Neural cell (in vitro differentiated cells): ENCODE results near the gene BPI. TPM values are rescaled to one million over a fixed set of nuclear protein-coding genes. Genes with fewer than 3 reads are reported as not detected.

ENCODE experiments used
- H2AFZ ChIP-seq: fragments of 200-600, 300-800 bp; sonication (generic), shearing (Covaris generic); 2 replicates; pipeline ENCODE4 v1.6.0; 2014; ENCODE audit warnings: low read depth, mild to moderate bottlenecking, antibody characterized with exemption, low read length, moderate library complexity
- H3F3A ChIP-seq: fragments of 200-600 bp; shearing (Covaris generic); 2 replicates; pipeline ENCODE4 v1.6.1; 2016; ENCODE audit warnings: mild to moderate bottlenecking, moderate library complexity, mixed read lengths, antibody characterized with exemption, low read length; ENCODE audit not compliant: insufficient read depth, poor library complexity, severe bottlenecking
- H3K27ac ChIP-seq: fragments of 200-600, 300-800 bp; sonication (generic), shearing (Covaris generic); 2 replicates; pipeline ENCODE4 v1.5.1; 2014; ENCODE audit warnings: mild to moderate bottlenecking, low read length, moderate library complexity
- H3K27me3 ChIP-seq: fragments of 300-800, 200-600 bp; sonication (generic), shearing (Covaris generic); 2 replicates; pipeline ENCODE4 v1.6.0; 2014; ENCODE audit warnings: mild to moderate bottlenecking, low read depth, low read length, moderate library complexity; ENCODE audit not compliant: insufficient read depth
- H3K36me3 ChIP-seq: fragments of 300-800, 200-600 bp; sonication (generic), shearing (Covaris generic); 2 replicates; pipeline ENCODE4 v1.5.1; 2014; ENCODE audit warnings: mild to moderate bottlenecking, antibody characterized with exemption, low read length, moderate library complexity; ENCODE audit not compliant: insufficient read depth
- H3K4me2 ChIP-seq: fragments of 300-800, 200-600 bp; sonication (generic), shearing (Covaris generic); 2 replicates; pipeline ENCODE4 v1.6.0; 2014; ENCODE audit warnings: mild to moderate bottlenecking, low read length
- H3K4me3 ChIP-seq: fragments of 300-800, 200-600 bp; sonication (generic), shearing (Covaris generic); 2 replicates; pipeline ENCODE4 v1.5.1; 2014; ENCODE audit warnings: mild to moderate bottlenecking, low read length, moderate library complexity
- H3K79me2 ChIP-seq: fragments of 200-600 bp; shearing (Covaris generic); replicated peaks from 2 replicates; pipeline ENCODE4 v1.6.0; 2014; ENCODE audit warnings: mild to moderate bottlenecking, low read length, moderate library complexity; ENCODE audit not compliant: insufficient read depth
- H3K9ac ChIP-seq: fragments of 300-800, 200-600 bp; sonication (generic), shearing (Covaris generic); 2 replicates; pipeline ENCODE4 v1.6.1; 2016; ENCODE audit warnings: mild to moderate bottlenecking, low read length, mixed read lengths
- H3K9me2 ChIP-seq: fragments of 200-600 bp; shearing (Covaris generic); 2 replicates; pipeline ENCODE4 v1.6.1; 2016; ENCODE audit warnings: mild to moderate bottlenecking, low read length, mixed read lengths; ENCODE audit not compliant: insufficient read depth
- H3K9me3 ChIP-seq: fragments of 200-600, 300-800 bp; sonication (generic), shearing (Covaris generic); 2 replicates; pipeline ENCODE4 v1.6.1; 2016; ENCODE audit warnings: mild to moderate bottlenecking, mixed run types, low read length, moderate library complexity, mixed read lengths
- H4K20me1 ChIP-seq: fragments of 200-600 bp; shearing (Covaris generic); 2 replicates; pipeline ENCODE4 v1.6.1; 2016; ENCODE audit warnings: mild to moderate bottlenecking, mixed run types; ENCODE audit not compliant: insufficient read depth
- CTCF ChIP-seq: fragments of 450-650 bp; IDR thresholded peaks from 2 replicates; pipeline ENCODE4 v1.5.1; 2014; ENCODE audit warnings: antibody characterized with exemption, mild to moderate bottlenecking, moderate library complexity; ENCODE audit not compliant: poor library complexity, severe bottlenecking
- EP300 ChIP-seq: fragments of 450-650 bp; conservative IDR thresholded peaks from 2 replicates; pipeline ENCODE4 v1.6.1; 2014; ENCODE audit warnings: antibody characterized with exemption, mild to moderate bottlenecking, moderate library complexity; ENCODE audit not compliant: poor library complexity, severe bottlenecking
- EZH2 ChIP-seq: fragments of 200-600, 300-800 bp; shearing (Covaris generic), sonication (generic); IDR thresholded peaks from 2 replicates; pipeline ENCODE4 v1.6.1; 2014; ENCODE audit warnings: antibody characterized with exemption, low read length, borderline replicate concordance, mild to moderate bottlenecking; ENCODE audit not compliant: insufficient read depth, poor library complexity, severe bottlenecking
- MXI1 ChIP-seq: fragments of 450-650 bp; conservative IDR thresholded peaks from 2 replicates; pipeline ENCODE4 v1.6.1; 2014; ENCODE audit warnings: antibody characterized with exemption, mild to moderate bottlenecking; ENCODE audit not compliant: poor library complexity, severe bottlenecking
- POLR2AphosphoS5 ChIP-seq: IDR thresholded peaks from 2 replicates; pipeline ENCODE4 v1.6.1; 2012
- RAD21 ChIP-seq: fragments of 450-650 bp; conservative IDR thresholded peaks from 2 replicates; pipeline ENCODE4 v1.6.1; 2014; ENCODE audit warnings: antibody characterized with exemption, mild to moderate bottlenecking, moderate library complexity
- REST ChIP-seq: IDR thresholded peaks from 2 replicates; pipeline ENCODE4 v1.6.1; 2012; ENCODE audit warnings: borderline replicate concordance
- SMC3 ChIP-seq: fragments of 450-650 bp; conservative IDR thresholded peaks from 2 replicates; pipeline ENCODE4 v1.6.1; 2014; ENCODE audit warnings: antibody characterized with exemption, mild to moderate bottlenecking, moderate library complexity; ENCODE audit not compliant: poor library complexity
- TAF1 ChIP-seq: IDR thresholded peaks from 2 replicates; pipeline ENCODE4 v1.6.1; 2012; ENCODE audit warnings: low read depth
- polyA plus RNA-seq: library from polyadenylated mRNA; depleted of rRNA; stranded (reverse); fragments of >200 nt; gene quantifications from 2 replicates; pipeline ENCODE4 v1.2.3, GENCODE V29; 2014

BPI gene
- polyA plus RNA-seq, 1 donor from 2014 or later, result not detected

- no peak overlapping the region for H3K4me2 ChIP-seq
- no peaks in the 10 kb centered on the region for H3K9me3 ChIP-seq
- no peaks in the 10 kb centered on the region for H3K36me3 ChIP-seq
- no peaks in the 10 kb centered on the region for H3F3A ChIP-seq
- H3K27me3 ChIP-seq, result no peaks in the 10 kb centered on the region
- no peak for TF ChIP-seq EZH2
- TF ChIP-seq RAD21, result no peak
- TF ChIP-seq MXI1, result no peak
- TF ChIP-seq POLR2AphosphoS5, result no peak
- TF ChIP-seq TAF1, result no peak
- no peak for TF ChIP-seq REST
- TF ChIP-seq SMC3, result no peak
- TF ChIP-seq CTCF, result no peak
- TF ChIP-seq EP300, result no peak
- no peak overlapping the region for H3K9ac ChIP-seq
- H3K4me3 ChIP-seq, result no peak overlapping the region
- H4K20me1 ChIP-seq, result no peaks in the 10 kb centered on the region
- H3K9me2 ChIP-seq, result no peaks in the 10 kb centered on the region
- H2AFZ ChIP-seq, result no peak overlapping the region
- no peaks in the 10 kb centered on the region for H3K79me2 ChIP-seq
- no peak overlapping the region for H3K27ac ChIP-seq
Measured at GRCh38 chr20:38383147-38383546, 79.2 kb downstream of the BPI start.

GRCh38 chr20:38386004-38386403 lies 82.0 kb downstream of the BPI start:
- H3K4me2 ChIP-seq, result no peak overlapping the region
- TF ChIP-seq EP300, result no peak
- no peak for TF ChIP-seq REST
- TF ChIP-seq POLR2AphosphoS5, result no peak
- no peak for TF ChIP-seq MXI1
- TF ChIP-seq SMC3, result no peak
- no peak for TF ChIP-seq CTCF
- no peak for TF ChIP-seq EZH2
- TF ChIP-seq TAF1, result no peak
- no peak for TF ChIP-seq RAD21
- H3K27ac ChIP-seq, result no peak overlapping the region
- H3K79me2 ChIP-seq, result no peaks in the 10 kb centered on the region
- no peak overlapping the region for H3K4me3 ChIP-seq
- H3K9me3 ChIP-seq, result no peaks in the 10 kb centered on the region
- H2AFZ ChIP-seq, result no peak overlapping the region
- no peaks in the 10 kb centered on the region for H3F3A ChIP-seq
- no peaks in the 10 kb centered on the region for H4K20me1 ChIP-seq
- H3K27me3 ChIP-seq, result no peaks in the 10 kb centered on the region
- no peaks in the 10 kb centered on the region for H3K9me2 ChIP-seq
- H3K36me3 ChIP-seq, result no peaks in the 10 kb centered on the region
- no peak overlapping the region for H3K9ac ChIP-seq
